Measurements from ENCODE around the gene JRKL.
"Not testable (repeated sequence)": the region's sequence is repeated elsewhere in the genome, so short reads cannot be mapped to it uniquely, and the experiment has no call there.

The JRKL gene

DNA sequence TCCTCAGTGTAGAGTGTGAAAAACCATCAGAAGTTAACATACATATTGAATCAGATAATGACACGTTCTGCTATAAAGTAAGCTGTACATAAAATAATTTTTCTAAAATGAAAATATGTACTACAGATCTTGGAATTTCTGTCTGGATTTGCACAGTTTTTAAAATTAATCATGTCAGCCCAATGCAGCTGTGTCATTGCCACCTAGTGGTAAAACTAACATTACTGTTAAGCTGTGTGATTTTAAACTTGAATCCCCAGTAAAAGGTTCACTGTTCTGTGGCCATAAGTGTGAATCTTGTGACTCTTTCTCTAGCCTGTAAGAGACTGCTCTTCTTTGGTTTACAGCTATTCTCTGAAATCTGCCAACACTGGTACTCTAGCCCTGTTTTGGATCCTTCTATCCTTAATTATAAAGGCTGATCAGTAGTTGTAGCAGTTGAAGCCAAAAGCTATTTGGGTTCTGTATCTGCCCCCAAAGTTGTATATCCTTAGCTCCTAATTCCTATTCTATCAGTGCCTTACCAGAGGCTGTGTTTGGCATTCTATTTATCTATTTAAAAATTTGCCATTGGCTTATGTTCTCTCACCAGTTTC is 4.0 kb downstream of the JRKL start:
- no peak for DNase-seq (ENCODE audit: low read depth in 3 of 3)

DNA sequence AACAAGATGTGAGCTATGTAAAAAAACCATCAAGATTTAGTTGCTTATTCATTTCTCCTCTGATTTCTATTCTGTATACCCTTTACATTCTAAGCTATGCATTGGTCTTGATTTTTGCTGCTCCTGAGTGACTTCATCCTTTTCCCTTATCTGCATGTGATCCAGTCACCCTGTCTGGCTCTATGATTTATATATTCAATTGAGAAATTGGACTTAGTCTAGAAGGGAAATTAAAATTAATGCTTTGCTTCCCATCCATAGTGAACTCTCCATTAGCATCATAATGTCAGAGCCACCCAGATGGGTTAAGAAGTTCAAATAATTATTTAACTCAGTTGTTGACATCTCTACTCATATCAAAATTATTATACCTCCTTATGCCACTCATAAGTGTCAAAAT is 5.0 kb downstream of the JRKL start:
- DNase-seq (ENCODE audit: low read depth in 3 of 3), result no peak

DNA sequence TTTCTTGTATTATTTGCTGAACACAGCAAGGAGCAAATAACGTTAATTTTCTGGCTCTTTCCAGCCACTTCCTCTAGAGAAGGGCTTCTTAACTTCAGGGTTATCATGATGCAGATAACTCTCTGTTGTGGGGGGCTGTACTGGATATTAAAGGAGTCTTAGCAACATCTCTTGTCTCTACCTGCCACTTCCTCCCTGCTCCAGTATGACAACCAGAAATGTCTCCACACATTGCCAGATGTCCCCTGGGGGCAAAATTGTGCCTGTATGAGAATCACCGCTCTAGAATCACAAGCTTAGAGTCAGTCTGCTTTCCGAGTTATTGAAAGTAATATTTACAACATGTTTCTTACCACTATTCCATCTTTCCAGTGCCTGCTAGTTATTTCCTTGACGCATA is 6.8 kb downstream of the JRKL start:
- no peak for DNase-seq (ENCODE audit: low read depth in 3 of 3)

DNA sequence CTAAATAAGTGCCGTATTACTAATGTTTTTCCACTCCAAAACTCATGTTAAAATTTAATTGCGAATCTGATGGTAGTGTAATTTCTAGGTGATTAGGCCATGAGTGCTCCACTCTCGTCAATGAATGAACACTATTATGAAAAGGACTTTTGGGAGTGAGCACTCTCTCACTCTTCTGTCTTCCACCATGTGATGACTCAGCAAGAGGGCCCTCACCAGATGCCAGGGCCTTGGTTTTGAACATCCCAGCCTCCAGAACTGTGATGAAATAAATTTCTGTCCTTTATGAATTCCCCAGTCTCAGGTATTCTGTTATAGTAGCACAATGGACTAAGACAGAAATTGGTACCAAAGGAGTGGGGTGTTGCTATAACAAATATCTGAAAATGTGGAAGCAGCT is 8.1 kb downstream of the JRKL start:
- no peak for DNase-seq (ENCODE audit: low read depth in 3 of 3)

DNA sequence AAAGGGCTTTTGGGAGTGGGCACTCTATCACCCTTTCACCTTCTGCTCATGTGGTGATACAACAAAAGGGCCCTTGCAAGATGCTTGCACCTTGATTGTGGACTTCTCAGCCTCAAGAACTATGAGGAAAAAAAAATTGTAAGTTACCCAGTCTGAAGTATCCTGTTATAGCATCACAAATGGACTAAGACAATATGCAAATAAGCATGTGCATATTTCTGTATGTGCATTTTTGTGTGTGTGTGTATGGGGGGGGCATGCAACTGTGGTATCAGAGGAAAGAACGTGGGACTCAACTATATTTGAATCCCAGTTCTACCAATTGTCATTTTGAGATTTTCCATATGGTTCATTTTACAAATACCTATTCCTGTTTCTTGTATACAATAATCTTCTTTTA is 10.9 kb downstream of the JRKL start:
- DNase-seq (ENCODE audit: low read depth in 3 of 3), result no peak

DNA sequence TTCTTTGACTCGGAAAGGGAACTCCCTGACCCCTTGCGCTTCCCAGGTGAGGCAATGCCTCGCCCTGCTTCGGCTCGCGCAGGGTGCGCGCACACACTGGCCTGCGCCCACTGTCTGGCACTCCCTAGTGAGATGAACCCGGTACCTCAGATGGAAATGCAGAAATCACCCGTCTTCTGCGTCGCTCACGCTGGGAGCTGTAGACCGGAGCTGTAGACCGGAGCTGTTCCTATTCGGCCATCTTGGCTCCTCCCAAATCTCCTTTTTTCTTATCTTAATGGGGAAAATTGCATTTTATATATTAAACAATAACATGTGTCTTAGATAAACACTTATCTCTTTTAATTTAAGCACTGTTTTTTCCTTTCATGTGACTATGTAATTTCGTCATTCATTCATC is 21.6 kb downstream of the JRKL start:
- DNase-seq (ENCODE audit: low read depth in 3 of 3), result not testable (repeated sequence)

DNA sequence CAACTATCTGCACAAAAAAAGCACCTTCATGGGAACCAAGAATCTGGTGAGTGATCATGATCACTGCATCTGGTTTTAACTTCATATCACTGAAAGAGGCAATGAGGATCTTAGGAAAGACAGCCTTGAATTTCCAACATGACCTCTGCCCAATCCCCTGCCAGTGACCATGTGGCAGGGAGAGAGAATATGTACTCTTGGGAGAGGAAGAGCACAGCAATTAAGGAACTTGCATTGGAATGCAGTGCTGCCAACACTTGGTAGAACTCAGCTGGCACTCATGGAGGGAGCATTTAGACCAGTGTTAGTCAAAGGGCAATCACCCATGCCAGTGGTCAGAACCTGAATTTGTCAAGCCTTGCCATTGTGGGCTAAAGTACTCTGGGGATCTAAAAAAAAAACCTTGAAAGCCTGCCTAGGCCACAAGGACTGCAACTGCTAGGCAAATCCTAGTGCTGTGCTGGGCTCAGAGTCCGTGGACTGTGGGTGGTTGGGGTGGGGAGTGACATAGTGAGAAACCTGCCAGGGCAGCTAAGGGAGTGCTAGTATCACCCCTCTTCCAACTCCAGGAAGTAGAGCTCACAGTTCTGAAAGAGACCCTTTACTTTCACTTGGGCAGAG is 23.1 kb downstream of the JRKL start:
- DNase-seq (ENCODE audit: low read depth in 3 of 3), result no peak

DNA sequence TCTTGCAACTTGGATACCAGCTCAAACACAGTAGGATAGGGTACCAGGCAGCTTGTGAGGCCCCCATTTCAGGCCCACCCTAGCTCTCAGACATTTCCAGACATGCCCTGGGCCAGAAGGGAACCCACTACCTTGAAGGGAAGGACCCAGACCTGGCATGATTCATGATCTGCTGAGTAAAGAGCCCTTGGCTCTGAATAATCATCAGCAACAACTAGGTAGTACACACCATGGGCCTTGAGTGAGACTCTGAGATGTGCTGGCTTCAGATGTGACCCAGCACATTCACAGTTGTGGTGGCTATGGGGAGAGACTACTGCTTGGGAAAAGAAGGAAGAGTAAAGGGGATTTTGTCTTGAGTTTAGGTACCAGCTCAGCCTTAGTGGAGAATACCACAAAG is 23.6 kb downstream of the JRKL start:
- no peak for DNase-seq (ENCODE audit: low read depth in 3 of 3)

DNA sequence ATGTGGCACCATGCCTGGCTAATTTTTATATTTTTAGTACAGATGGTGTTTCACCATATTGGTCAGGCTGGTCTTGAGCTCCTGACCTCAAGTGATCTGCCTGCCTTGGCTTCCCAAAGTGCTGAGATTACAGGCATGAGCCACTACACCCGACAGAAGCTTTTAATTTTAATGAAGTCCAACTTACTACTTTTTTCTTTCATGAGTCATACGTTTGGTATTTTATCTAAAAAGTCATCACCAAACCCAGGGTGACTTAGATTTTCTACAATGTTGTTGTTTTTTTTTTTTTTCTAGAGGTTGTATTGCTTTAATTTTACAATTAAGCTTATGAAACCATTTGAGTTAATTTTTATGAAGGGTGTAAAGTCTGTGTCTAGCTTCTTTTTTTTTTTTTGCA is 34.9 kb downstream of the JRKL start:
- DNase-seq (ENCODE audit: low read depth in 3 of 3), result no peak

DNA sequence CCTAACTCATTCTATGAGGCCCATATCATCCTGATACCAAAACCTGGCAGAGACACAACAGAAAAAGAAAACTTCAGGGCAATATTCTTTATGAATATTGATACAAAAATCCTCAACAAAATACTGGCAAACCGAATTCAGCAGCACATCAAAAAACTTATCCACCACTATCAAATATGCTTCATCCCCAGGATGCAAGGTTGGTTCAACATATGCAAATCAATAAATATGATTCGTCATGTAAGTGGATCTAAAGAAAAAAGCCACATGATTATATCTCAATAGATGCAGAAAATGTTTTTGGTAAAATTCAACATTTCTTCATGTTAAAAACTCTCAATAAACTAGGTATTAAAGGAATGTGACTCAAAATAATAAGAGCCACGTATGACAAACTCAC is 40.9 kb downstream of the JRKL start:
- DNase-seq (ENCODE audit: low read depth in 3 of 3), result no peak

DNA sequence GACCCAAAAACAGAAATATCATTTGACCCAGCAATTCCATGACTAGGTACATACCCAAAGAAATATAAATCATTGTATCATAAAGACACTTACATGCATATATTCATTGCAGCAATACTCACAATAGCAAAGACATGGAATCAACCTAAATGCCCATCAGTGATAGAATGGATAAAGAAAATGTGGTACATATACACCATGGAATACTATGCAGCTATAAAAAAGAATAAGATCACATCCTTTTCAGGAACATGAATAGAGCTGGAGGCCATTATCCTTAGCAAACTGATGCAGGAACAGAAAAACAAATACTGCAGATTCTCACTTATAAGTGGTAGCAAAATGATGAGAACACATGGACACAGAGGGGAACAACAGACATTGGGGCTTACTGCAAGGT is 42.8 kb downstream of the JRKL start:
- not testable (repeated sequence) for DNase-seq (ENCODE audit: low read depth in 3 of 3)

Data from stimulated activated CD4-positive, alpha-beta T cell treated with anti-CD3 and anti-CD28 coated beads, TNF-alpha, amount 100 ng/mL, for 4 hours (primary cell).